Gastrocnemius medialis (tissue), 4 donors: ENCODE data around the gene SLC7A6.

Experiments used
- POLR2A ChIP-seq, 2 donors: fragments of 450-650 bp; IDR thresholded peaks; one replicate each; pipeline ENCODE4 v1.6.1; 2017; ENCODE audit warnings: antibody characterized with exemption in 2 of 2, mild to moderate bottlenecking in 2 of 2, moderate library complexity in 2 of 2
- TF ChIP-seq, protein P1 (sequence below), 5 experiments: fragments of 450-650 bp in 3 of 5; fragments of 200-600 bp in 2 of 5; sonication (generic) in 2 of 5; IDR thresholded peaks in 4 of 5; conservative IDR thresholded peaks in 1 of 5; 1 replicate in 4 of 5; 2 replicates in 1 of 5; pipeline ENCODE4 v1.5.1; 2016 to 2019; ENCODE audit warnings: antibody characterized with exemption in 5 of 5, mild to moderate bottlenecking in 3 of 5, moderate library complexity in 3 of 5

DNA sequence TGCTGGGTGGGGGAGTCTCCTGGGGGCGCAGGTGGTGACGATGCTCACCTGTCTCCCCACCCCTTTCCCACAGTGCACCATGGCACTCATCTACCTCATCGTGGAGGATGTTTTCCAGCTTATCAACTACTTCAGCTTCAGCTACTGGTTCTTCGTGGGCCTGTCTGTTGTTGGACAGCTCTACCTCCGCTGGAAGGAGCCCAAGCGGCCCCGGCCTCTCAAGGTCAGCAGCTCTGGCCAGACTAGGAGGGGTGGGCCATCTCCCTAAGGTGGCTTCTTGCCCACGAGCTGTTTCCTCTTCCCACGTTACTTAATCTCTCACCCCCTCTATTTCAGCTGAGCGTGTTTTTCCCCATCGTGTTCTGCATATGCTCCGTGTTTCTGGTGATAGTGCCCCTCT lies 32.0 kb downstream of the SLC7A6 start:
- TF ChIP-seq, protein P1, sequence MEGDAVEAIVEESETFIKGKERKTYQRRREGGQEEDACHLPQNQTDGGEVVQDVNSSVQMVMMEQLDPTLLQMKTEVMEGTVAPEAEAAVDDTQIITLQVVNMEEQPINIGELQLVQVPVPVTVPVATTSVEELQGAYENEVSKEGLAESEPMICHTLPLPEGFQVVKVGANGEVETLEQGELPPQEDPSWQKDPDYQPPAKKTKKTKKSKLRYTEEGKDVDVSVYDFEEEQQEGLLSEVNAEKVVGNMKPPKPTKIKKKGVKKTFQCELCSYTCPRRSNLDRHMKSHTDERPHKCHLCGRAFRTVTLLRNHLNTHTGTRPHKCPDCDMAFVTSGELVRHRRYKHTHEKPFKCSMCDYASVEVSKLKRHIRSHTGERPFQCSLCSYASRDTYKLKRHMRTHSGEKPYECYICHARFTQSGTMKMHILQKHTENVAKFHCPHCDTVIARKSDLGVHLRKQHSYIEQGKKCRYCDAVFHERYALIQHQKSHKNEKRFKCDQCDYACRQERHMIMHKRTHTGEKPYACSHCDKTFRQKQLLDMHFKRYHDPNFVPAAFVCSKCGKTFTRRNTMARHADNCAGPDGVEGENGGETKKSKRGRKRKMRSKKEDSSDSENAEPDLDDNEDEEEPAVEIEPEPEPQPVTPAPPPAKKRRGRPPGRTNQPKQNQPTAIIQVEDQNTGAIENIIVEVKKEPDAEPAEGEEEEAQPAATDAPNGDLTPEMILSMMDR (IDR thresholded peaks at IDR 0.05 in 4 of 5, conservative IDR thresholded peaks at IDR 0.05 in 1 of 5), result no peak
- TF ChIP-seq POLR2A (IDR thresholded peaks at IDR 0.05), result no peak
